IMR-90 (cell line): ENCODE results near the gene SFSWAP. TPM values are rescaled to one million over a fixed set of nuclear protein-coding genes. Genes with fewer than 3 reads are reported as not detected.

Experiments used
- ATAC-seq: fragments of 200-7000 bp; cut with Tn5 transposase; 2 replicates; pipeline ENCODE4 v1.9.1; 2020; ENCODE audit warnings: low read depth, mild to moderate bottlenecking, moderate library complexity
- BruUV-seq: library from RNA; stranded (reverse); fragments of 400-500 nt; replicated peaks from 2 replicates; lab custom pipeline; 2021; lab: Mats Ljungman, UMichigan
- CTCF ChIA-PET: fragments of 300-600 bp; formaldehyde crosslinking; extraction: SDS; loops from one replicate; lab custom pipeline; 2021; ENCODE audit warnings: antibody characterized with exemption; lab: Yijun Ruan, JAX
- POLR2A ChIA-PET: fragments of 300-600 bp; sonication (Branson Sonifier 250); formaldehyde crosslinking; loops from one replicate; lab custom pipeline; 2022; ENCODE audit warnings: antibody characterized with exemption; ENCODE audit not compliant: unreplicated experiment; lab: Charles Lee
- DNase-seq: peaks from one replicate; pipeline ENCODE4 v3.0.0; 2013
- H2AFZ ChIP-seq: replicated peaks from 2 replicates; pipeline ENCODE3; 2013; ENCODE audit warnings: low read length, mild to moderate bottlenecking; ENCODE audit not compliant: poor library complexity
- H2AK5ac ChIP-seq: 2 replicates; pipeline ENCODE4 v1.6.1; 2013; ENCODE audit warnings: low read depth, low read length, inconsistent platforms
- H2AK9ac ChIP-seq: replicated peaks from 2 replicates; pipeline ENCODE3; 2013; ENCODE audit warnings: mild to moderate bottlenecking, low read depth, low read length, moderate library complexity; ENCODE audit not compliant: poor library complexity
- H2BK120ac ChIP-seq: 2 replicates; pipeline ENCODE4 v1.6.1; 2013; ENCODE audit warnings: low read depth, low read length, inconsistent platforms
- H2BK15ac ChIP-seq: 3 replicates; pipeline ENCODE4 v1.6.1; 2013; ENCODE audit warnings: low read depth, low read length, inconsistent platforms
- H2BK20ac ChIP-seq: 2 replicates; pipeline ENCODE4 v1.6.1; 2013; ENCODE audit warnings: low read depth, mild to moderate bottlenecking, inconsistent platforms, low read length, moderate library complexity
- H2BK5ac ChIP-seq: 2 replicates; pipeline ENCODE4 v1.6.1; 2013; ENCODE audit warnings: mild to moderate bottlenecking, low read depth, low read length, inconsistent platforms; ENCODE audit not compliant: poor library complexity, severe bottlenecking
- H3K14ac ChIP-seq: replicated peaks from 2 replicates; pipeline ENCODE4 v1.6.1; 2013; ENCODE audit warnings: low read depth, low read length, inconsistent platforms
- H3K18ac ChIP-seq: 2 replicates; pipeline ENCODE4 v1.6.1; 2013; ENCODE audit warnings: low read depth, low read length, control low read depth
- H3K23ac ChIP-seq: 2 replicates; pipeline ENCODE4 v1.6.1; 2013; ENCODE audit warnings: low read depth, low read length, inconsistent platforms
- H3K27ac ChIP-seq: 2 replicates; pipeline ENCODE4 v1.5.1; 2013; ENCODE audit warnings: mild to moderate bottlenecking, control low read depth, low read length; ENCODE audit not compliant: insufficient read depth
- H3K27me3 ChIP-seq: 2 replicates; pipeline ENCODE4 v1.6.1; 2013; ENCODE audit warnings: low read length; ENCODE audit not compliant: control insufficient read depth, insufficient read depth
- H3K36me3 ChIP-seq: 2 replicates; pipeline ENCODE4 v1.6.1; 2013; ENCODE audit warnings: low read length, mixed read lengths; ENCODE audit not compliant: control insufficient read depth, insufficient read depth
- H3K4ac ChIP-seq: 2 replicates; pipeline ENCODE4 v1.6.1; 2013; ENCODE audit warnings: low read depth, low read length, inconsistent platforms
- H3K4me1 ChIP-seq: 2 replicates; pipeline ENCODE4 v1.6.1; 2013; ENCODE audit warnings: low read length, mixed read lengths; ENCODE audit not compliant: control insufficient read depth, insufficient read depth
- H3K4me2 ChIP-seq: 2 replicates; pipeline ENCODE4 v1.6.1; 2013; ENCODE audit warnings: low read depth, mild to moderate bottlenecking, control low read depth, low read length, moderate library complexity
- H3K4me3 ChIP-seq: 2 replicates; pipeline ENCODE4 v1.5.1; 2013; ENCODE audit warnings: low read depth, mild to moderate bottlenecking, control low read depth, low read length, moderate library complexity; ENCODE audit not compliant: insufficient read depth
- H3K56ac ChIP-seq: 2 replicates; pipeline ENCODE4 v1.6.1; 2013; ENCODE audit warnings: low read length, inconsistent platforms; ENCODE audit not compliant: insufficient read depth; ENCODE audit errors: extremely low read depth
- H3K79me1 ChIP-seq, 2 experiments: 2 replicates each; pipeline ENCODE4 v1.6.1; 2013; ENCODE audit warnings: low read length in 2 of 2, inconsistent platforms in 1 of 2, low read depth in 1 of 2
- H3K9ac ChIP-seq: 2 replicates; pipeline ENCODE4 v1.6.1; 2013; ENCODE audit warnings: low read depth, low read length, control low read depth
- H3K9me1 ChIP-seq: 2 replicates; pipeline ENCODE4 v1.6.1; 2013; ENCODE audit warnings: low read length, inconsistent platforms; ENCODE audit not compliant: insufficient read depth
- H3K9me3 ChIP-seq: 2 replicates; pipeline ENCODE4 v1.6.1; 2013; ENCODE audit warnings: low read length; ENCODE audit not compliant: control insufficient read depth, insufficient read depth
- H4K20me1 ChIP-seq: 2 replicates; pipeline ENCODE4 v1.6.1; 2013; ENCODE audit warnings: low read length, inconsistent platforms; ENCODE audit not compliant: insufficient read depth
- H4K5ac ChIP-seq: 2 replicates; pipeline ENCODE4 v1.6.1; 2013; ENCODE audit warnings: mild to moderate bottlenecking, low read depth, low read length, control low read depth
- H4K8ac ChIP-seq, 2 experiments: 2 replicates each; pipeline ENCODE4 v1.6.1; 2013; ENCODE audit warnings: low read depth in 2 of 2, low read length in 2 of 2, control low read depth in 1 of 2, inconsistent platforms in 1 of 2
- H4K91ac ChIP-seq: 2 replicates; pipeline ENCODE4 v1.6.1; 2013; ENCODE audit warnings: low read depth, low read length, inconsistent platforms; ENCODE audit not compliant: insufficient read depth
- CEBPB ChIP-seq: IDR thresholded peaks from 2 replicates; pipeline ENCODE4 v1.6.1; 2012; ENCODE audit warnings: low read depth, low read length, improper control_type of control experiment
- CHD1 ChIP-seq: IDR thresholded peaks from 2 replicates; pipeline ENCODE4 v1.6.1; 2012; ENCODE audit warnings: low read depth, low read length, improper control_type of control experiment
- FOS ChIP-seq: fragments of 150-350 bp; IDR thresholded peaks from 2 replicates; pipeline ENCODE4 v1.6.1; 2016; ENCODE audit warnings: low read depth, low read length
- MAFK ChIP-seq: IDR thresholded peaks from 2 replicates; pipeline ENCODE4 v1.6.1; 2012; ENCODE audit warnings: low read depth, low read length, improper control_type of control experiment
- MAZ ChIP-seq: IDR thresholded peaks from 2 replicates; pipeline ENCODE4 v1.6.1; 2012; ENCODE audit warnings: low read depth, mild to moderate bottlenecking, low read length, improper control_type of control experiment, moderate library complexity, borderline replicate concordance
- MXI1 ChIP-seq: IDR thresholded peaks from 2 replicates; pipeline ENCODE4 v1.6.1; 2012; ENCODE audit warnings: low read depth, mild to moderate bottlenecking, low read length, moderate library complexity, borderline replicate concordance
- NFE2L2 ChIP-seq: fragments of 150-350 bp; IDR thresholded peaks from 2 replicates; pipeline ENCODE4 v1.6.1; 2016; ENCODE audit warnings: low read depth, mild to moderate bottlenecking, low read length
- RAD21 ChIP-seq: IDR thresholded peaks from 2 replicates; pipeline ENCODE4 v1.6.1; 2012; ENCODE audit warnings: low read length, improper control_type of control experiment
- RCOR1 ChIP-seq: IDR thresholded peaks from 2 replicates; pipeline ENCODE4 v1.6.1; 2012; ENCODE audit warnings: mild to moderate bottlenecking, low read length, improper control_type of control experiment; ENCODE audit not compliant: insufficient replicate concordance
- RFX5 ChIP-seq: IDR thresholded peaks from 2 replicates; pipeline ENCODE4 v1.8.0; 2012; ENCODE audit warnings: low read depth, mild to moderate bottlenecking, low read length, moderate library complexity
- SMC3 ChIP-seq: fragments of 150-350 bp; IDR thresholded peaks from 2 replicates; pipeline ENCODE4 v1.6.1; 2016; ENCODE audit warnings: low read depth, mild to moderate bottlenecking, antibody characterized with exemption, low read length, moderate library complexity
- WGBS, 2 experiments: methylation state at CpG; one replicate each; pipeline versions ENCODE4 v1.1.5 to v1.1.7; 2013; ENCODE audit warnings: missing lambda C conversion rate in 2 of 2; ENCODE audit not compliant: insufficient read length in 1 of 2; ENCODE audit errors: extremely low coverage in 2 of 2; 5-methylcytosine and 5-hydroxymethylcytosine counted together
- dilution Hi-C: fragments of 300-500 bp; cut with HindIII; formaldehyde crosslinking; loops from one replicate; pipeline ENCODE4 v1.14.3; 2018; ENCODE audit warnings: low sequenced_read_pairs; ENCODE audit not compliant: unreplicated experiment
- in situ Hi-C: fragments of 300-500 bp; cut with MboI; formaldehyde crosslinking; loops from 3 replicates; pipeline ENCODE4 v1.14.3; 2019; ENCODE audit warnings: low sequenced_read_pairs, inconsistent platforms, mixed read lengths
- intact Hi-C: fragments of 100-400 bp; cut with micrococcal nuclease; formaldehyde crosslinking; loops from 2 replicates; pipeline ENCODE4 v1.10.0; 2022
- polyA plus RNA-seq, 3 experiments: library from polyadenylated mRNA; depleted of rRNA; stranded (reverse); fragments of >200 nt; gene quantifications; 2 replicates each; pipeline ENCODE4 v1.2.3, GENCODE V29; 2012; ENCODE audit warnings: low replicate concordance in 1 of 3
- total RNA-seq: library from RNA; depleted of rRNA; stranded (reverse); fragments of >200 nt; gene quantifications from 2 replicates; pipeline ENCODE4 v1.2.3, GENCODE V29; 2012
- TF ChIP-seq, protein P1 (sequence below): conservative IDR thresholded peaks from 2 replicates; pipeline ENCODE4 v1.5.1; 2012; ENCODE audit warnings: mild to moderate bottlenecking, low read depth, low read length, improper control_type of control experiment
- TF ChIP-seq, protein P2 (sequence below): fragments of 150-350 bp; IDR thresholded peaks from 2 replicates; pipeline ENCODE4 v1.6.1; 2016; ENCODE audit warnings: low read depth, mild to moderate bottlenecking, low read length, moderate library complexity, borderline replicate concordance

SFSWAP gene
- total and polyA plus RNA-seq, 2 of the 4 experiments (the other 2 are of a cell fraction) = 19.7 to 22.4 TPM

DNA sequence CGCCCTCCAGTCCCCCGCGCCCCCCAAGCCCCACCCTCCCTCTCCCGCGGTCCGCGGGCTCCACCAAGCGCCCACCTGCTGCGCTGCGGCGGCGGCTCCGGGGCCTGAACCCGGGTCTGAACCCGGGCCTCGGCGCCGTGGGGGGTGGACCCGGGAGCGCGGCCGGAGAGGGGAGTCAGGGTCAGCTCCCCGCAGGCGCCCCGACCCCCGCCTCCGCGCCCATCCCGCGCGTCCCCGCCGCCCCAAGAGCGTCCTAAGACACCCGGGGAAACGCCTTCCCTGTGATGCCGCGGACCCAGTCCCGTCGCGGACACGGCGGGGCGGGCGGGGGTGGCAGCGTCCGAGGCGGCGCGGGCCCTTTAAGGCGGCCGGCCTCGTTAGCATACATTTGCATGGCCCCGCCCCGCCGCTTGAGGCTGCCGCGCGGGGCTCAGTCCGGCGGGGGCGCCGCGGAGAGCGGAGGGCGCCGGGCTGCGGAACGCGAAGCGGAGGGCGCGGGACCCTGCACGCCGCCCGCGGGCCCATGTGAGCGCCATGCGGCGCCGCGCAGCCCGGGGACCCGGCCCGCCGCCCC, 117.2 kb downstream of the SFSWAP start, which contains the start of gene MMP17:
MMP17 (plus strand) TSS at position 433 of the 574 bp plus-strand sequence; CDS start at position 535, 102 bp downstream.
- peak within 1 kb of the TSS; percentile 77 for H2AFZ ChIP-seq
- H3K56ac ChIP-seq = no peak within 1 kb of the TSS
- H2AK9ac ChIP-seq = peak within 1 kb of the TSS; percentile 72
- no peak within 1 kb of the TSS for H3K27ac ChIP-seq
- H3K4ac ChIP-seq = no peak within 1 kb of the TSS; the same call in 1 of the 2 replicates
- dilution Hi-C loops (no loop called here), in situ Hi-C loops (loop anchor here (25.0 kb wide), 1 partner anchor 716 kb away; no protein-coding TSS in a partner anchor), intact Hi-C loops (loop anchor here (2.0 kb wide), 1 partner anchor 911 kb away; no protein-coding TSS in a partner anchor)
- DNase-seq (peak; percentile 55), ATAC-seq (peak; percentile 70)
- no TSS peak for BruUV-seq
- no peak within 1 kb of the TSS for H4K91ac ChIP-seq
- no peak within 1 kb of the TSS for H2BK120ac ChIP-seq
- peaks cover 9% of the 10 kb centered on the region; the same call in 1 of the 2 replicates for H3K4me1 ChIP-seq
- no peak within 1 kb of the TSS for H2BK15ac ChIP-seq
- ChIA-PET CTCF (interaction anchor here (0.6 to 1.2 kb wide), 2 partner anchors 105 to 889 kb away, joined by 3 read pairs; no protein-coding TSS in a partner anchor), POLR2A (no interaction called here)
- H3K9me1 ChIP-seq = no peaks in the 10 kb centered on the region; the same call in 1 of the 2 replicates
- H3K36me3 ChIP-seq = no peaks in the 10 kb centered on the region
- H2BK5ac ChIP-seq = no peak within 1 kb of the TSS
- peak within 1 kb of the TSS; percentile 44 for H3K4me3 ChIP-seq
- H3K27me3 ChIP-seq = no peaks in the 10 kb centered on the region; the same call in 1 of the 2 replicates
- no peaks in the 10 kb centered on the region for H3K9me3 ChIP-seq
- no peaks in the 10 kb centered on the region for H4K20me1 ChIP-seq
- H3K23ac ChIP-seq = 0 out of 2 replicates have a peak within 1 kb of the TSS, but pooled peaks have one; percentile 66
- H4K8ac ChIP-seq = peak within 1 kb of the TSS in 1 of 2 experiments; percentile 48; a peak in 1 of 4 replicates
- H3K18ac ChIP-seq = no peak within 1 kb of the TSS
- peak within 1 kb of the TSS; percentile 32; the same call in 1 of the 2 replicates for H3K9ac ChIP-seq
- H4K5ac ChIP-seq = no peak within 1 kb of the TSS
- H2AK5ac ChIP-seq = 0 out of 2 replicates have a peak within 1 kb of the TSS, but pooled peaks have one; percentile 35
- peak within 1 kb of the TSS; percentile 59 for H3K4me2 ChIP-seq
- H3K14ac ChIP-seq = no peak within 1 kb of the TSS
- H2BK20ac ChIP-seq = no peak within 1 kb of the TSS
- 3% methylated on average over 30 of the region's 86 CpGs; no CpG with 5 or more reads in 1 of the 2 experiments for WGBS, 2 experiments
- H3K79me1 ChIP-seq = peaks cover 0 to 13% of the 10 kb centered on the region in 2 experiments; a peak in 2 of 4 replicates
- TF ChIP-seq, protein P1, sequence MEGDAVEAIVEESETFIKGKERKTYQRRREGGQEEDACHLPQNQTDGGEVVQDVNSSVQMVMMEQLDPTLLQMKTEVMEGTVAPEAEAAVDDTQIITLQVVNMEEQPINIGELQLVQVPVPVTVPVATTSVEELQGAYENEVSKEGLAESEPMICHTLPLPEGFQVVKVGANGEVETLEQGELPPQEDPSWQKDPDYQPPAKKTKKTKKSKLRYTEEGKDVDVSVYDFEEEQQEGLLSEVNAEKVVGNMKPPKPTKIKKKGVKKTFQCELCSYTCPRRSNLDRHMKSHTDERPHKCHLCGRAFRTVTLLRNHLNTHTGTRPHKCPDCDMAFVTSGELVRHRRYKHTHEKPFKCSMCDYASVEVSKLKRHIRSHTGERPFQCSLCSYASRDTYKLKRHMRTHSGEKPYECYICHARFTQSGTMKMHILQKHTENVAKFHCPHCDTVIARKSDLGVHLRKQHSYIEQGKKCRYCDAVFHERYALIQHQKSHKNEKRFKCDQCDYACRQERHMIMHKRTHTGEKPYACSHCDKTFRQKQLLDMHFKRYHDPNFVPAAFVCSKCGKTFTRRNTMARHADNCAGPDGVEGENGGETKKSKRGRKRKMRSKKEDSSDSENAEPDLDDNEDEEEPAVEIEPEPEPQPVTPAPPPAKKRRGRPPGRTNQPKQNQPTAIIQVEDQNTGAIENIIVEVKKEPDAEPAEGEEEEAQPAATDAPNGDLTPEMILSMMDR = peak; percentile 15; the same call in 1 of the 2 replicates
- TF ChIP-seq MAFK (no peak), RCOR1 (no peak), NFE2L2 (no peak), FOS (no peak), RFX5 (no peak), CHD1 (no peak), SMC3 (no peak), RAD21 (no peak), MAZ (peak; percentile 70; the same call in 1 of the 2 replicates), MXI1 (peak; percentile 65; the same call in 1 of the 2 replicates), CEBPB (no peak)
- TF ChIP-seq, protein P2, sequence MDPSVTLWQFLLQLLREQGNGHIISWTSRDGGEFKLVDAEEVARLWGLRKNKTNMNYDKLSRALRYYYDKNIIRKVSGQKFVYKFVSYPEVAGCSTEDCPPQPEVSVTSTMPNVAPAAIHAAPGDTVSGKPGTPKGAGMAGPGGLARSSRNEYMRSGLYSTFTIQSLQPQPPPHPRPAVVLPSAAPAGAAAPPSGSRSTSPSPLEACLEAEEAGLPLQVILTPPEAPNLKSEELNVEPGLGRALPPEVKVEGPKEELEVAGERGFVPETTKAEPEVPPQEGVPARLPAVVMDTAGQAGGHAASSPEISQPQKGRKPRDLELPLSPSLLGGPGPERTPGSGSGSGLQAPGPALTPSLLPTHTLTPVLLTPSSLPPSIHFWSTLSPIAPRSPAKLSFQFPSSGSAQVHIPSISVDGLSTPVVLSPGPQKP = no peak
